HG03571 (cell line): ENCODE measurements around the gene CFAP99.
A peak's percentile ranks its signal among the peaks of the same experiment; 100 is the strongest.
"Not testable (repeated sequence)": the region's sequence is repeated elsewhere in the genome, so short reads cannot be mapped to it uniquely, and the experiment has no call there.

Experiments
- ATAC-seq: cut with Tn5 transposase; IDR thresholded peaks from one replicate; pipeline ENCODE4 v1.9.1; 2021; ENCODE audit not compliant: unreplicated experiment

Gene CFAP99

GRCh38 chr4:2465032-2465431, 46.3 kb downstream of the CFAP99 start:
- no peak for ATAC-seq

GRCh38 chr4:2465544-2465943, 46.8 kb downstream of the CFAP99 start:
- ATAC-seq, result not testable (repeated sequence)

- peak; percentile 69 for ATAC-seq
Measured at GRCh38 chr4:2468456-2469191, 49.9 kb downstream of the CFAP99 start, which contains the start of gene RNF4. TSS of gene RNF4 (plus strand) at chr4:2469106. CDS start at chr4:2490494, 21,388 bp downstream.

GRCh38 chr4:2469192-2469984, 50.6 kb downstream of the CFAP99 start:
- ATAC-seq, result peak; percentile 47

GRCh38 chr4:2470791-2471190, 52.0 kb downstream of the CFAP99 start:
- ATAC-seq, result no peak

DNA sequence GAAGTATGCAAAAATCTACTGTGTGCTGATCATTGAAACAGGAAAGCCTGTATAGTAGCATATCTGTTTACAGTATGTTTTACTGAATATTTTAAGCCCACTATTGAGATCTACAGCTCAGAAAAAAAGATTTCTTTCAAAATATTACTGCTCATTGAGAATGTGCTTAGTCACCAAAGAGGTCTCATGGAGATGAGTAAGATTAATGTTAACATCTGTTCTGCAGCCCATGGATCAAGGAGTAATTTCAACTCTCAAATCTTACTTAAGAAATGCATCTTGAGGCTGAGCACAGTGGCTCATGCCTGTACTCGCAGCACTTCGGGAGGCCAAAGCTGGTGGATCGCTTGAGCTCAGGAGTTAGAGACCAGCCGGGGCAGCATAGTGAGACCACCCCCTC, 53.4 kb downstream of the CFAP99 start:
- ATAC-seq, result no peak

DNA sequence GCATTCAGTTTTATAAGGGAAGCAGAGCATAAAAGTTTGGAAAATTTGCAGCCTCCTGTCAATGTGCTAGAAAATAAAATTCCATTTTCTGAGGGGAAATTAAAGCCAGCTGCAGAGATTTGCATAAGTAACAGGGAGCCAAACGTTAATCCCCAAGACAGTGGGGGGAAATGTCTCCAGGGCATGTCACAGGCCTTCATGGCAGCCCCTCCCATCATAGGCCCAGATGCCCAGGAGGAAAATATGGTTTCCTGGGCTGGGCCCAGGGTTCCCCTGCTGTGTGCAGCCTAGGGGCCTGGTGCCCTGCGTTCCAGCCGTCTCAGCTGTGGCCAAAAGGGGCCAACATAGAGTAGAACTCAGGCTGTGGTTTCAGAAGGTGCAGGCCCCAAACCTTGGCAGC, 59.5 kb downstream of the CFAP99 start:
- ATAC-seq, result no peak

DNA sequence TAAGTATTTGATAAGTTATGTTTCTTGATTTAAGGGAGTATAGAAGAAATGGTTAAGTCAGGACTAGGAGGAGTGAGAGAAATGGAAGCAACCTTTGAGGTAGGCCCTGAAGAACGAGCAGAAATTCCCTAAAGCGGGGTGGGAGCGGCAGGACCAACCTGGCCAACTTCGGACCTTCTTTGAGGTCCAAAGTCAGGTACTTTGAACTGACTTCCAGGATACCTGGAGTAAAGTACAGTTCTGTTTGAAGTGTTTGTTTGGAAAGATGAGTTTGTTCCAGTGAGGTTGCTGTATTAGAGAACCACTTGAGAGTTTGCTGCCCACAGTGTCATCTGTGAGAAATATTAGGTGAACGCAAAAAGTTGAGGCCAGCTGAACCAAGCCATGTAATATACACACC, 61.9 kb downstream of the CFAP99 start:
- no peak for ATAC-seq

DNA sequence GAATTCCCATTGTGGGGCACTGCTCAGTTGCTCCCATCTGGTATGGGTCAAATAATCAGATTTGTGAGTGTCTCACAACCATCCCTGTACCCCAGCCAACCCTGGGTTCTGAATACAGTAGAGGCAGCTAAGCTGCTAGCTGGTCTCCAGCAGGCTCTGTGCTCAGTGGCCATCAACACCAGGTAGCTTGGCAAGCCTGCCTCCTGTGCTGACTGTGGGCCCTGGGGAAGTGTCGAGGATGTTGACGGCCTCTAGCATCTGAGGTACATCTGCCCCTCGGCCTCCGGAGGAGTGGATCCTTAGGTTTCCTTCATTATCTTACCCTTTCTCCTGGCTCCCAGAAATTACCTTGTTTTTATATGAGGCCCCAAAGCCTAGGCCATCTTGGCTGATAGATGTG, 63.4 kb downstream of the CFAP99 start:
- ATAC-seq, result no peak

GRCh38 chr4:2482693-2483092, 63.9 kb downstream of the CFAP99 start:
- peak; percentile 38 for ATAC-seq

GRCh38 chr4:2483237-2483636, 64.5 kb downstream of the CFAP99 start:
- no peak for ATAC-seq

DNA sequence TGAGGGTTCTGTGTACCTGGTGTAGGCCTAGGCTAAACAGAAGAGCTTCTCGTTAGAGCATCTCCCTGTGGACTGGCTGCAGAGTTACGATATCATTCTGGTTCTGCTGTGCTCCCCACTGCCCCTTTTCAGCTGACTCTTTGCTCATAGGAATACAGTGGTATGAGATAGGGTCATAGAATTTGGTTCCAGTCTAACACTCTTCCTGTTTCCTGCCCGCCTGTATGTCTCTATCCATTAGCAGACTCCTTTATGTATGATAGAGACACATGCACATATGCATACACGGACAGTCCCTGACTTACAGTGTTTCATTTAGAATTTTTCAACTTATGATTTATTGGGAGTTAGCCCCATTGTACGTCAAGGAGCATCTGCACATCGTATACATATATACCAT, 65.4 kb downstream of the CFAP99 start:
- no peak for ATAC-seq

DNA sequence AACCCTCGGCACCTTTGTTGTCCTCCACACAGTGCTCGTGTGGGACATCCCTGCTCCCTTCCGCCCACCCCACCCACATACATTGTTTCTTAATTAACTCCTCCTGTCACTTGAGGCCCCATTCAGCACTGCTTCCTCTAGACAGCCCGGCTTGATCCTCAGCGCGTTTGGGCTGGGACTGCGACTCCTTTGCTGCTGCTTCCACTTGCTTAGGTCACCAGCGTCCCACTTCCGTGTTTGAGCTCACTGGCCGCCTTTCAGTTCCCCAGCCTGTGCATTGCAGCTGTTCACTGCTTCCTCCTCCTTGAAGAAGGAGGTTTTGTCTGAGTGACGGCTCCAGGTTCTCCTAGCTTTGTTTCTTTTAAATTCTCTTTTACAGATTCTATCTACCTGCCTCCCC, 66.2 kb downstream of the CFAP99 start:
- peak; percentile 66 for ATAC-seq

DNA sequence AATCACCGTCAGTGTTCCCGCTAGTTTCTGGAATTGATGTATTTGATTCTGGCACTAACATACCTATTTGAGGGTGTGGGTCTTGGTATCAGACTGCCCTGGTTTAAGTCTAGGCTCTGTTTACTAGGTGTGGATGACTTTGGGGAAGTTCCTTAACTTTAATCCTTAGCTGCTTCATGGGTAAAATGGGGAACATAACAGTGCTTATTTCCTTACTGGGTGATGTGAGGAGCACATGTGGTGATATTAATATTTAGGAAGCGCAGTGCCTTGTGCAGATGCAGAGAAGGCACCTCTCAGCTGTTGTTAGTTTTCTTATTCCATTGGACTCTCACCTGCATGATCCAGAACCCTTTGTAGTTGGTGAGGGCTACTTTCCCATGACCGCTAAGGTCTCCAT, 67.2 kb downstream of the CFAP99 start:
- no peak for ATAC-seq

- ATAC-seq, result no peak
Measured at GRCh38 chr4:2486981-2487380, 68.2 kb downstream of the CFAP99 start.

- peak; percentile 46 for ATAC-seq
Measured at GRCh38 chr4:2487632-2488031, 68.9 kb downstream of the CFAP99 start.

GRCh38 chr4:2489081-2489805, 70.5 kb downstream of the CFAP99 start:
- no peak for ATAC-seq

GRCh38 chr4:2489841-2490552, 71.2 kb downstream of the CFAP99 start:
- ATAC-seq, result no peak

DNA sequence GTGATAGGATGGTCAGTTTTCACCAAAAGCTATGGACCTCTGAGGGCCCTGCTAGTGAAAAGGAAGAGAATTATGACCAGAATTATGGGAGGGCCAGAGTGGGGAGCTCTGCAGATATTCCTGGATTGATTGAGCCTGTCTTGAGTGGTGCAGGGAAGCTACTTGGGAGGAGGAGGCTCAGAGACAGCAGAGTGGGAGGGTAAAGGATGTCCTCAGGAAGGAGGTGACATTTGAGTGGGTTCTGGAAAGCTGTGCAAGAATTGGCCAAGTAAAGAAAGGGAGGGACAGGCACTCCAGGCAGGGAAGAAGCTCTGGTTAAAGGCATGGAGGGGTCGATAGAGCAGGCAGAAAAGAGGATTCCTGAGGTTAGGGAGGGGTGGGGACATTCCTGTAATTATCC, 74.2 kb downstream of the CFAP99 start:
- no peak for ATAC-seq

- ATAC-seq, result no peak
Measured at GRCh38 chr4:2494992-2495391, 76.2 kb downstream of the CFAP99 start.

GRCh38 chr4:2497324-2497723, 78.6 kb downstream of the CFAP99 start:
- no peak for ATAC-seq
